IPS DF 4.7 (cell line): ENCODE measurements around the gene CASTOR1.
"Not testable (repeated sequence)": the region's sequence is repeated elsewhere in the genome, so short reads cannot be mapped to it uniquely, and the experiment has no call there.

Experiments
- DNase-seq: peaks from one replicate; pipeline ENCODE4 v3.0.0-alpha.2; 2013; ENCODE audit warnings: low spot score; ENCODE audit errors: extremely low read depth

Gene CASTOR1

GRCh38 chr22:30289141-30289979 is at the start of gene CASTOR1:
Gene CASTOR1, minus strand, starts transcription at chr22:30289505. Its CDS starts 8 bp downstream, at chr22:30289497.
- DNase-seq, result peak; percentile 72

- no peak for DNase-seq
Measured at GRCh38 chr22:30338802-30339201, 49.5 kb upstream of the CASTOR1 start.

DNA sequence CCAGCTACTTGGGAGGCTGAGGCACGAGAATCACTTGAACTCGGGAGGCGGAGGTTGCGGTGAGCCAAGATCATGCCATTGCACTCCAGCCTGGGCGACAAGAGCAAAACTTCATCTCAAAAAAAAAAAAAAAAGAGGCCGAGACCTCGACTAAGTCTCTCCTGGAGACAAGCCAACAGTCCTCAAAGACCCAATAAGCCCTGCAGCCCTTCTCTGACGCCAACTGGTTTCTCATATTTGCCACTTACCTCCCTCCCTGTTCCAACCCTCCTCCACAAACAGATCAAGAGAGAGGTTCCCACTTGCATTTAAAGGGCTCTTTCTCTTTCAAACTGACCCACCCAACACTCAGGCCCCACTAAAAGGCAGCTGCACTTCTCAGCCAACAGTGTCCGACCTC is 49.0 kb upstream of the CASTOR1 start:
- not testable (repeated sequence) for DNase-seq

GRCh38 chr22:30337461-30337778 is 48.1 kb upstream of the CASTOR1 start:
- DNase-seq, result no peak

DNA sequence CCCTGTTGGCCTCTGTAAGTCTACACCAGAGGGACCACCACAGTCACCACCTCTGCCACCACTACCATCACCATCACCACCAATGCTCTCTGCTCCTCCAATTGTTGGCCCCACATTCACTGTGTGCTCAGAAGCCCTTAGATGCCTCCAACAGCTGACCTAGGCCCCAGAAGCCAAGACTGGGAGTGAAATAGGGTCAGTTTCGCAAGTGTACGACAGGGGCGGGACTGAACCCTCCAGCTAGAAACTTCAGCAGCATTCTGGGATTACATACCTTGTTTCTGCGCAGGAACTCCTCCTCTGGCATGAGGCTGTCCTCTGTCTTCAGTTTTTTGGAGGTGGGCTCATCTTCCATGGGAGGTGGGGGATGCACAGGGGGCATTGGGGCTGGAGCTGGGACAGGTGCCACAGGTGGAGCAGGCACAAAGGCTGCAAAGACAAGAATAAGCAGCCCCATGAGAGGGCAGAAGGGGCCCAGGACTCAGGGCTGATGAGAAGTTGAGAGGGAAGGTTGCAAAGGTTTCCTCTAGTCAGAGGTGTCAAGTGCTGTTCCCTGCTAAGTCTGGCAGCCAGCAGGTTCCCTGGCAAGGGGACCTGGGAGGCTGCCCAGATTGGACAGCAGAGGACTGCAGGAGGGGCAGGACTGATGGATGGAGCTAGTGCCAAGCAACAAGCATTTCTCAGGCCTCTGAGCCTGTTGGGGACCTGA is 47.6 kb upstream of the CASTOR1 start:
- no peak for DNase-seq

- DNase-seq, result no peak
Measured at GRCh38 chr22:30335236-30335635, 45.9 kb upstream of the CASTOR1 start.

- DNase-seq, result no peak
Measured at GRCh38 chr22:30334646-30335045, 45.3 kb upstream of the CASTOR1 start.

DNA sequence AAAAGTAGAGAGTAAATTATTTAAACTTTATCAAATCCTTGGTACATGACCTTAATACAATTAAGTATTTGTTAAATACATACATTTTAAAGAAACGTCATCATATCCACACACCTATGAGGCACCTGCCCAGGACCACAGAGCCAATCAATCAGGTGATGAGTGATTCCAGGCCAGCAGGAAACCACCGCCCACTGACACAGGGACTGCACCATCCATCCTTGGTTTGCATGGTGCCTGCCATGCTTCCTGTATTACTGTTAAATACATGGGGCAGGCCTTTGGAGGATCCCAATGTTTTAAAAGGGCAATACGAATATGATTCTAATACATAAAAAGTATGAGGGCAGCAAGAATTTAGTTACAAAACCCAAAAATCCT is 44.4 kb upstream of the CASTOR1 start:
- DNase-seq, result no peak

DNA sequence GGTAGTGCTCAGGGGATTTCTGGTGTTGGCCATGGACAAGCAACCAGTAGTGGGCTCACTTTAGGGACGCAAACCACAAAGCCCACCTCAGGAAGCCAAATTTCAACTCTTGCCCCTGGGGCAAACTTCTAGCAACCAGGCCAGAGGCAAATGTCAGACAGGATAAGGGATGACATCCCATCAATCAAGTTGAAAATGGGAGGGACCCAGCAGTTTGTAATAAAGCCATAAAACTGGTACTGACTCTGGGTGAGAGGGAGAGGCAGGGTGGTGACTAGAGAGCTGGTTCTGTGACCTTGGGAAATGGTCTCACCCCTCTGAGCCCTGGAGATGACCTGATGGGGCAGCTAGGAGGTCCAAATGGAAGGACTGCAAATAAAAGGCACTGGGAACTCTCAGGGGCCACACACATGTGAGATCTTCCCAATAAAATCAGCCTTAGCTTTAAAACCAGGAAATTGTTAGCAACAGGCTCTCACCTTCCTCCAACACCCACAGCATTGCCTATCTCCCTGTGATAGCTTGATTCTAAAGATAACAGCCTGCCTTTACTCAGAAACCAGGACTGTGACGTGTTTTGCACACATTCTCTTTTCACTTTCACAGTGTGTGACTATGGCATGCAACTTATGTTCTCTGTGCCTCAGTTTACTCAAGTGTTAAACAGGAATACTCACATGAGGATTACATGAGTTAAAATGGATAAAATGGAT is 43.8 kb upstream of the CASTOR1 start:
- no peak for DNase-seq

- no peak for DNase-seq
Measured at GRCh38 chr22:30332551-30332950, 43.2 kb upstream of the CASTOR1 start.

DNA sequence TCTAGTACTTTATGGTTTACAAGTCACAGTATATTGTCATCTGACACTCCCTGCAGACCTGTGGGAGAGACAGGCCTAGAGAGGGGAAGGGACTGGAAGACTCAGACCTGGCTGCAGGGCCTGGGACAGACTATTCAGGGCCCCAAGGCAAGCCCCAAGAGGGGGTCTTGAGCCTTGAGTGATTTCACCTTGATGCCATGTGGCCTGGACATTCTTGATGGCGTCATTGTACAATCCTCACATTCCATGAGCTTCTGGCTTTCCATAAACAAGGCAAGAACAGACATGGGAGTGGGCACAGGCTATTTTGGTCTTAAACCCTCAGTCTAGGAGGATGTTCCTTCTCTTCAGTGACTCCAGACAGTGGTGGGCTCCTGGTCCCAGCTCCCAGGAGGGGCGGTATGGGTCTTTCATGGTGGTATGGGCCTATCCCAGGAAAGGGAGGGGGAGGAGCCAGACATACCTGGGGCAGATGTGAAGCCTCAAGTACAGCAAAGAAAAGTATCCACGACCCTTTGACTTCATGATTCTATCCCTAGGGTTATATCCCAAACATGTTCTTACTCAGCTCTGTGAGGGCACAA is 39.3 kb upstream of the CASTOR1 start:
- DNase-seq, result no peak

GRCh38 chr22:30327864-30328345 is 38.6 kb upstream of the CASTOR1 start:
- DNase-seq, result no peak

GRCh38 chr22:30326706-30327362 is 37.5 kb upstream of the CASTOR1 start, which contains the start of gene TBC1D10A:
Gene TBC1D10A, minus strand, starts transcription at chr22:30326941. Its CDS starts 60 bp downstream, at chr22:30326881.
- DNase-seq, result peak; percentile 56

- no peak for DNase-seq
Measured at GRCh38 chr22:30326255-30326705, 37.0 kb upstream of the CASTOR1 start.

DNA sequence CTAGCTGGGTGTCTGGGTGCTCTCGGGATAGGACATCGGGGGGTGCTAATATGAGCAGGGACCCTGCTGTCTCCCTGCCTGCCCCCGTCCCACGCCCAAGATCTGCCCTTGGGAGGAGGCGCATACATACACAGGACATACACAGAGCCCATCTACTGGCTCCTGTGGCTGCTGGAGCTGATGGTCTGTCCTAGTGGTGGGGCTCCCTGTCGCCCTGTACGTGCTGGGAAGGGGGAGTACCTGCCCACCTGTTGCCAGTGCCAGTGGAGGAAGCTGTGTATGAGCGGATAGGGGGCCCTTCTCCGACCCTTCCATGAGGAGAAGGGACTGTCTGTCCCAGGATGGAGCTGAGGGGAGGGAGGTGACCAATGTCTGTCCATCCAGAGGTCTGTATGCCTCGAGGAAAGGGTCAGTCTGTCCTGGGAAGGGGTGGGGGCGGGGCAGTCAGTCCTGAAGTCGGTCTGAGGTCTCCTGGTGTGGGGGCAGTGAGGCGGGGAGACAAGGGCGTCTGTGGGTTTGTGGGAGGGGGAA is 36.5 kb upstream of the CASTOR1 start:
- DNase-seq, result no peak

DNA sequence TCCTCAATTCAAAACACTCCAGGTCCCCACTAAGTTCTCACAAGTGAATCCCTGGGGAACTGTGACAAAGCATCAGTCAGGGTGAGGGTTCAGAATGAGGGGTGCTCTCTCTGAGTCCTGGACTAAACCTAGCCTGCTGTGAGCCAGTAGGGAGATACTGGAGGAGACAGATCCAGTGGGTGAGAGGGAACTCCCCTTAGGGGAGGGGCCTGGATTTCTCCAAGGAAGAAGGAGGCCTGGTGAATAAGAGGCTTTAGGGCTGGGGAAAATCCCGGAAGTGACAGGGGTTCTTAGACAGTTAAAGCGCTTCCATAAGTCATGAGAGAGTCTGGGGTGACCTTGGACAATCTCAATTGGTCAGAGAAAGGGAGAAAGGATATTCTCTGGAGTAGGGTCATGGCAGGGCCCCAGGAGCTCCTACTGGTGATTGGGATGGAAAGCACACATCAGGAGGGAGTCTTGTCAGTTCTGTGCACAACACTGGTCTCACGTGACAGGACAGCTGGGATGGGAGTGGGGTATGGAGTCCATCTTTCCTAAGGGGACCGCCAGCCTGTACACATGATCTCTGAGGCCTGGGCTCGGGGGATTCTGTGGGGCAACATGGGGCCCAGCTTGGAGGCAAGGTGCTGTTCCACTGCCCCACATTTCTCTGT is 35.9 kb upstream of the CASTOR1 start:
- DNase-seq, result no peak

- DNase-seq, result no peak
Measured at GRCh38 chr22:30324014-30324730, 34.9 kb upstream of the CASTOR1 start.

DNA sequence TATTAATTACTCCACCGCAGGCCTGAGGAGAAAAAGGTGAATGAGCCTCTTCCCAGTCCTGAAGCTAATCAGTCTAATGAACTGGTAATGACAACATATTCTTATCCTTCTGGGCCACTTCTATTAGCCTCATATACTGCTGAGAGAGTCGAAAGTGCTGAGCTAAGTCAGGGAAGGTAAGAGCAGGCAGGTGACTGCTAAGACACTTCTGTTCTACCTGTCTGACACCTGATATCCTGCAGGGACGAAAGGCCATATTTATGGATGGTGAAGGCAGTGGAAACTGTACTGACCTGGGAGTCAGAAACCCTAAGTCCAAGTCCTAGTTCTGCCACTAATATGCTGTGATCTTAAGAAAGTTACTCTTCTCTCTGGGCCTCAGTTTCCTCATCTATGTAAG is 33.9 kb upstream of the CASTOR1 start:
- DNase-seq, result no peak

DNA sequence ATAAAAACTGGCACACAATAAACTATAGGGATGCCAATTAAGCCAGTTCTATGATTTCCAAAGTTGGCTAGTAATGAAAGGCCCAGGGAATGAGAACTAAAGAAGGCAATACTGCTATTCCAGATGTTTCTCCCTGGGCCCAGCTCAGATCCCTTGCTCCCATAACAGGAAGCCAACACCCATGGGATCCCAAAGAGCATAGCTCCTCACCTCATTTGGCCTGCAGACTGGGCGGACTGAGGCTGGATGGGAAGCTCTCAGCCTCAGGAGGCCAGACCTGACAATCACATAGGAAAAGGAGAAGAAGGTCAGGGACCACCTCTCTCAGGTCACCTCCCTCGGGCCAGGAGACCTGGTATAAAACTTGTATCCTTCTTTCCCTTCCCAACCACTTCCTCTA is 32.2 kb upstream of the CASTOR1 start:
- no peak for DNase-seq
